Nephron (organoid): ENCODE measurements around the gene MRPL10.

Source experiments
- H3K27ac Mint-ChIP-seq, 3 experiments: 2 replicates each; pipeline ENCODE4 v1.8.0; 2020; ENCODE audit warnings: mixed read lengths in 3 of 3, mild to moderate bottlenecking in 2 of 3, moderate library complexity in 1 of 3
- H3K27me3 Mint-ChIP-seq: 2 replicates; pipeline ENCODE4 v1.8.0; 2021; ENCODE audit warnings: low read depth, mild to moderate bottlenecking, moderate library complexity, mixed read lengths
- H3K36me3 Mint-ChIP-seq: 2 replicates; pipeline ENCODE4 v1.8.0; 2020; ENCODE audit warnings: low read depth, mixed read lengths
- H3K4me1 Mint-ChIP-seq: 2 replicates; pipeline ENCODE4 v1.8.0; 2020; ENCODE audit warnings: mixed read lengths
- H3K4me3 Mint-ChIP-seq, 3 experiments: 2 replicates each; pipeline ENCODE4 v1.8.0; 2020; ENCODE audit warnings: mild to moderate bottlenecking in 3 of 3, mixed read lengths in 3 of 3, moderate library complexity in 2 of 3
- H3K9me3 Mint-ChIP-seq: 2 replicates; pipeline ENCODE4 v1.8.0; 2020; ENCODE audit warnings: mixed read lengths
- TF ChIP-seq, protein P1 (sequence below), 3 experiments: fragments of 200-600 bp; sonication (generic); IDR thresholded peaks; one replicate each; pipeline ENCODE4 v1.5.0; 2021; ENCODE audit warnings: antibody characterized with exemption in 3 of 3; ENCODE audit not compliant: unreplicated experiment in 3 of 3

Gene MRPL10

DNA sequence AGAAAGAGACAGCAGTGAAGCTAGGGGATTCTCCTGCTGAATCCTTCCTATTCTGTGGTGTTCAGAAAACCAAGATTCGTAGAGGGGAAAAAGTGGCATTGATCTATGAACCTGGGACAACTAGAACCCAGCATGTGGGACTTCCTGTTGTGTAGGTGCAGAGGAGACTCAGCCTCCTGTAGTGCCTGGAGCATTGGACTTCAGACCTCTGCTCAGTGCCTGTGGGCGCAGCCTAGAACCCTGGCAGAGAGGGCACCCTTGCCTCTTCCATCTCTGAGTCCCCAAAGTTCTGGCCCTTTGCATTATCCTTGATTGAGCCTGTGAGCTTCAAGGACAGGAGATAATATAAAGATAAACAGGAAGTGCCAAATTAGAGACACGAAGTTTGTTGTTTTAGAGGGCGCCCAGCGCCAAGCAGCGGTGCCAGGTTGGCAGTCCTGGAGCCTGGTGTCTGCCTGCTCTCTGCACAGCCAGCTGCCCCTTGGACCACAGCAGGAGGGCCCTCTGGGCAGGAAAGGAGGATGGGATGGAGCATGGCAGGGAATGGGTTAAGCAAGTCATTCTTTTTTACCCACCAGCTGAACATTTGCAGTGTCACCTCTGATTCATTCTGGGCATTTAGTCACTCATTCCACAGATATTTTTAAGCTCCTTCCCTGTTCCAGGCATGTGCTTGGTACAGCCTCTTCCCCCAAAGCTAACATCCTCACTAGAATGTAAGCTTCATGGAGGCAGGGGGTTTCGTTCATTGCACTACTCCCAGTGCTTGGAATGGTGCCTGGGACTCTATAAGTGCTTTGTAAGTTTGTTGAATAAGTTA, 31.5 kb upstream of the MRPL10 start:
- Mint-ChIP-seq H3K27me3 (peaks cover 70% of the 10 kb centered on the region), H3K4me3 (no peak overlapping the region), H3K9me3 (no peaks in the 10 kb centered on the region), H3K27ac (no peak overlapping the region), H3K36me3 (peaks cover 4% of the 10 kb centered on the region), H3K4me1 (peaks cover 6% of the 10 kb centered on the region)
- TF ChIP-seq, protein P1, sequence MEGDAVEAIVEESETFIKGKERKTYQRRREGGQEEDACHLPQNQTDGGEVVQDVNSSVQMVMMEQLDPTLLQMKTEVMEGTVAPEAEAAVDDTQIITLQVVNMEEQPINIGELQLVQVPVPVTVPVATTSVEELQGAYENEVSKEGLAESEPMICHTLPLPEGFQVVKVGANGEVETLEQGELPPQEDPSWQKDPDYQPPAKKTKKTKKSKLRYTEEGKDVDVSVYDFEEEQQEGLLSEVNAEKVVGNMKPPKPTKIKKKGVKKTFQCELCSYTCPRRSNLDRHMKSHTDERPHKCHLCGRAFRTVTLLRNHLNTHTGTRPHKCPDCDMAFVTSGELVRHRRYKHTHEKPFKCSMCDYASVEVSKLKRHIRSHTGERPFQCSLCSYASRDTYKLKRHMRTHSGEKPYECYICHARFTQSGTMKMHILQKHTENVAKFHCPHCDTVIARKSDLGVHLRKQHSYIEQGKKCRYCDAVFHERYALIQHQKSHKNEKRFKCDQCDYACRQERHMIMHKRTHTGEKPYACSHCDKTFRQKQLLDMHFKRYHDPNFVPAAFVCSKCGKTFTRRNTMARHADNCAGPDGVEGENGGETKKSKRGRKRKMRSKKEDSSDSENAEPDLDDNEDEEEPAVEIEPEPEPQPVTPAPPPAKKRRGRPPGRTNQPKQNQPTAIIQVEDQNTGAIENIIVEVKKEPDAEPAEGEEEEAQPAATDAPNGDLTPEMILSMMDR (IDR thresholded peaks at IDR 0.05; ENCODE audit: unreplicated experiment in 3 of 3) = no peak

DNA sequence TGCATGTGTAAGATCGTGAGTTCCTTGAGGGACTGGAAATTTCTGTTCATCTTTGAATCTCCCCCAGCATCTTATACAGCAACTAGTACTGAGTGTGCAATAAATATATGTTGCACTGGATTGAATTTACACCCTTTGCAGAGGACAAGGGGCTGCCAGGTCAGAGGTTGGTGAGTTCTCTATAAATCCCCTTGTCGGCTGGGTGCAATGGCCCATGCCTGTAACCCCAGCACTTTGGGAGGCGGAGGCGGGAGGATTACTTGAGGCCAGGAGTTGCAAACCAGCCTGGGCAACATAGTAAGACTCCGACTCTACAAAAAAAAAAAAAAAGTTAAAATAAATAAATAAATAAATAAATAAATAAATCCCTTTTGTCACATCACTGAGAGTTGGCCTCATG, 29.0 kb upstream of the MRPL10 start:
- Mint-ChIP-seq H3K27ac (no peak overlapping the region), H3K9me3 (no peaks in the 10 kb centered on the region), H3K36me3 (peaks cover 4% of the 10 kb centered on the region), H3K4me3 (no peak overlapping the region), H3K4me1 (peaks cover 6% of the 10 kb centered on the region), H3K27me3 (peaks cover 68% of the 10 kb centered on the region)
- TF ChIP-seq, protein P1 (IDR thresholded peaks at IDR 0.05; ENCODE audit: unreplicated experiment in 3 of 3) = no peak

DNA sequence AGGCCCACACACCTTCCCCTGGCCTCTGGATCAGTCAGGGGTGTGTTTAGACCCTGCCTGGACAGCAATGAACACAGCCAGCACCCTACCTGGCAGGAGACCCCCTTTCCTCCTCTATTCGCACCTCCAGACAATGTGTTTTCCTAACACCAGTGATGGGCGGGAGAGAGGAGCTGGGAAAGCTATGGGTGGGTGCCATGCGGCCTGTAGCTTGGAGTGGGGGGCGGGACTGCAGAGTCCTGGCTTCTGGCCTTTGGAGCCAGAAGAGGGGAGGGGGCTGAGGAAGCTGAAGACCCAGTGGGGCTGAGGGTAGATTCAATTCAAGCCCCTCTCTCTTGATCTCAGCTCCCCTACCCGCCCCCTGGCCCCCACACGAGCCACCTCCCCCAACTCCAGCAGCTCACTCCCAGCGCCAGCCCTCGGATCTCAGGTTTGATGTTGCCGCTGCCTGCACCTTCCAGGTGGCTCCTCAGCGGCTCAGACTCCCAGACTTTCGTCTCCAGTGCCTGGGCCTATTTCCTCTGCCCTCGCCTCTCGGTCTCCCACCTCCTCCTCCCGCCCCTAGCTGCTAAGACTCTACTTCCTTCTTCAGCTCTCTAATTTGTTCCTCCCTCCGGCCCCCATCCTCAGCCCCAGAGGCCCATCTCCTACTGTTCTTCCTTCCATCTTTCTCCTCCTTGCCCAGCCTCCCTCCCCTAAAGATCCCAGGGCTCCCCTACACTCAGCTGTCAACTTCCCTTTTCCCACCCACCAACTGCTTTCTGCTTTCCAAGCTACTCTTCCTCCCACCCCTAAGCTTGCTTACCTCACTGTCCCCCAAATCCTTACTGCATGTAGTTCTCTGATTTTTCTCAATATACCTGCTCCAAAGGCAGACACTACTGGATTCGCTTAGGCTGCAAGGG, 26.5 kb upstream of the MRPL10 start:
- Mint-ChIP-seq H3K27me3 (peaks cover 81% of the 10 kb centered on the region), H3K9me3 (no peaks in the 10 kb centered on the region), H3K36me3 (peaks cover 4% of the 10 kb centered on the region), H3K27ac (no peak overlapping the region), H3K4me1 (peaks cover 8% of the 10 kb centered on the region), H3K4me3 (no peak overlapping the region)
- TF ChIP-seq, protein P1 (IDR thresholded peaks at IDR 0.05; ENCODE audit: unreplicated experiment in 3 of 3) = no peak

DNA sequence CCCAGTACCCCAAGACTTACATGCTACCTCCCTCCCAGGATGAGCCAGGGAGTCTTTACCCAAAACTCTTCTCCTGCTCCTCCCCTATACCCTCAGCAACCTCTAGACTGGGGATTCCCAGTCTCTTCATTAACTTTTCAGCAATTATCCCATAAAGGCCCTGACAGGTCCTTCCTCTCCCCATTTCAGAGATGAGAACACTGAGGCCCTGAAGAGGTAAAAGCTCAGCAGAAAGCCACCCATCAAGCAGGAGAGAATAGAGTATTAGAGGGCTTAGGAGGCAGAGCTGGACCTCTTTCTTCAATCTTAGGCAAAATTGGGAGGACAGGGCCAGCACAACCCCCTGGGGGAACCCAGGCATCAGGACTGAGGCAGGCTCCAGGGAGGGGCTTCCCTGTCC, 25.5 kb upstream of the MRPL10 start:
- Mint-ChIP-seq H3K4me1 (peaks cover 16% of the 10 kb centered on the region), H3K27ac (no peak overlapping the region)
- TF ChIP-seq, protein P1 (IDR thresholded peaks at IDR 0.05; ENCODE audit: unreplicated experiment in 3 of 3) = no peak

DNA sequence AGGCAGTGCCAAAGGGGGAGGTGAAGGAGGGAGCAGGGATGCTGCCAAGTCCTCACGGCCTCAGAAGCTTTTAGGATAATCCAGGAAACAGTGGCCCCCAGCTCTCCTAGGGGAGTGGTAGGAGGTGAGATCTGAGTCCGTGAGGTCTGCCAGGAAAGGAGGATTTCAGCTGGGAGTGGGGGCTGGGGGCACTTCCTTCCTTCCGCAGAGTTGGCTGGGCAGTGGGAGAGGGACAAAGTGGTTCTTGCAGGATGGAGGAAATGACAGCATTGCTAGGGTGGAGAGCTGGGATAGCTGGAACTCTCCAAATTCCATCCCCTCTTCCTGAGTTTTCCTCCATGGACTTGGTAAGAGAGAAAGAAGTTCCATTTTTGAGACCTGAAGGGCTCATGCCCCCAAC, 24.4 kb upstream of the MRPL10 start:
- H3K27ac Mint-ChIP-seq = no peak overlapping the region
- H3K9me3 Mint-ChIP-seq = no peaks in the 10 kb centered on the region
- H3K4me3 Mint-ChIP-seq = peak overlapping the region in 1 of 3 experiments; percentile 13
- TF ChIP-seq, protein P1 (IDR thresholded peaks at IDR 0.05; ENCODE audit: unreplicated experiment in 3 of 3) = no peak
- H3K27me3 Mint-ChIP-seq = peaks cover 89% of the 10 kb centered on the region
- peaks cover 4% of the 10 kb centered on the region for H3K36me3 Mint-ChIP-seq
- H3K4me1 Mint-ChIP-seq = peaks cover 16% of the 10 kb centered on the region

More for the DNA sequence above, 25.5 kb upstream of the MRPL10 start:
- Mint-ChIP-seq H3K36me3 (peaks cover 4% of the 10 kb centered on the region), H3K27me3 (peaks cover 84% of the 10 kb centered on the region), H3K4me3 (no peak overlapping the region), H3K9me3 (no peaks in the 10 kb centered on the region)
